IMR-90 (cell line): Measurements from ENCODE around the gene TTC23L.

Experiments used
- BHLHE40 ChIP-seq: fragments of 150-350 bp; IDR thresholded peaks from 2 replicates; pipeline ENCODE4 v1.6.1; 2016; ENCODE audit warnings: mild to moderate bottlenecking, low read depth, low read length
- CTCF ChIP-seq: conservative IDR thresholded peaks from 2 replicates; pipeline ENCODE4 v1.5.1; 2012; ENCODE audit warnings: mild to moderate bottlenecking, low read depth, low read length, improper control_type of control experiment
- POLR2A ChIP-seq: IDR thresholded peaks from 2 replicates; pipeline ENCODE4 v1.6.1; 2012; ENCODE audit warnings: mild to moderate bottlenecking, low read depth, low read length
- RAD21 ChIP-seq: IDR thresholded peaks from 2 replicates; pipeline ENCODE4 v1.6.1; 2012; ENCODE audit warnings: low read length, improper control_type of control experiment

- TF ChIP-seq CTCF (no peak), POLR2A (no peak; the same call in none of the 2 replicates), BHLHE40 (no peak), RAD21 (no peak)
These were observed 90.9 kb downstream of the TTC23L start for GRCh38 chr5:34929720-34930461.
